Caco-2 (cell line): ENCODE data around the gene GPR25. TPM values are rescaled to one million over a fixed set of nuclear protein-coding genes. Genes with fewer than 3 reads are reported as not detected.

Experiments
- BruUV-seq: library from RNA; stranded (reverse); fragments of 400-500 nt; replicated peaks from 2 replicates; lab custom pipeline; 2021; lab: Mats Ljungman, UMichigan
- CTCF ChIA-PET: fragments of 300-600 bp; sonication (Branson Sonifier 250); formaldehyde crosslinking; loops from one replicate; lab custom pipeline; 2022; ENCODE audit warnings: antibody characterized with exemption; lab: Charles Lee
- POLR2A ChIA-PET: fragments of 300-600 bp; sonication (Branson Sonifier 250); formaldehyde crosslinking; loops from one replicate; lab custom pipeline; 2022; ENCODE audit warnings: antibody characterized with exemption; lab: Charles Lee
- DNase-seq, 2 experiments: peaks; one replicate each; pipeline versions ENCODE4 v3.0.0 to v3.0.0-alpha.2; 2020 to 2022
- H3K27me3 ChIP-seq: replicated peaks from 2 replicates; pipeline ENCODE4 v1.6.0; 2011; ENCODE audit warnings: low read length; ENCODE audit not compliant: control insufficient read depth, insufficient read depth
- H3K36me3 ChIP-seq: 2 replicates; pipeline ENCODE4 v1.5.1; 2011; ENCODE audit warnings: low read length; ENCODE audit not compliant: control insufficient read depth, insufficient read depth
- H3K4me1 ChIP-seq: fragments of 250-450 bp; sonication (Bioruptor Pico); 2 replicates; pipeline ENCODE4 v1.5.1; 2020; ENCODE audit warnings: mild to moderate bottlenecking
- H3K4me3 ChIP-seq: 2 replicates; pipeline ENCODE4 v1.5.1; 2011; ENCODE audit warnings: low read depth, mild to moderate bottlenecking, control low read depth, low read length
- H3K9me3 ChIP-seq: fragments of 250-450 bp; sonication (Bioruptor Pico); 2 replicates; pipeline ENCODE4 v1.5.1; 2020; ENCODE audit warnings: mild to moderate bottlenecking, moderate library complexity
- H3K27ac Mint-ChIP-seq: one replicate; pipeline ENCODE4 v1.8.0; 2022; ENCODE audit warnings: mixed read lengths; ENCODE audit not compliant: unreplicated experiment
- H3K27me3 Mint-ChIP-seq: one replicate; pipeline ENCODE4 v1.8.0; 2022; ENCODE audit warnings: mixed read lengths; ENCODE audit not compliant: insufficient read depth, unreplicated experiment
- H3K36me3 Mint-ChIP-seq: one replicate; pipeline ENCODE4 v1.8.0; 2022; ENCODE audit warnings: mild to moderate bottlenecking, mixed read lengths; ENCODE audit not compliant: insufficient read depth, unreplicated experiment
- H3K4me1 Mint-ChIP-seq: one replicate; pipeline ENCODE4 v1.8.0; 2022; ENCODE audit warnings: low read depth, mixed read lengths; ENCODE audit not compliant: unreplicated experiment
- H3K4me3 Mint-ChIP-seq: one replicate; pipeline ENCODE4 v1.8.0; 2022; ENCODE audit warnings: mild to moderate bottlenecking, moderate library complexity, mixed read lengths; ENCODE audit not compliant: unreplicated experiment
- H3K9me3 Mint-ChIP-seq: one replicate; pipeline ENCODE4 v1.8.0; 2022; ENCODE audit warnings: mixed read lengths; ENCODE audit not compliant: unreplicated experiment
- intact Hi-C: fragments of 100-400 bp; cut with micrococcal nuclease; formaldehyde crosslinking; loops from one replicate; pipeline ENCODE4 v1.10.0; 2022; ENCODE audit not compliant: unreplicated experiment
- total RNA-seq: library from RNA; stranded (reverse); gene quantifications from 2 replicates; pipeline ENCODE4 v1.2.3, GENCODE V29; 2022
- TF ChIP-seq, protein P1 (sequence below), 2 experiments: fragments of 200-600 bp in 1 of 2; IDR thresholded peaks; 1 replicate in 1 of 2; 2 replicates in 1 of 2; pipeline versions ENCODE4 v1.5.1 to v1.8.0; 2011 to 2022; ENCODE audit warnings: antibody characterized with exemption in 1 of 2, control low read depth in 1 of 2, inconsistent platforms in 1 of 2, low read depth in 1 of 2, low read length in 1 of 2, mild to moderate bottlenecking in 1 of 2, moderate library complexity in 1 of 2; ENCODE audit not compliant: insufficient read depth in 1 of 2, severe bottlenecking in 1 of 2, unreplicated experiment in 1 of 2

The GPR25 gene
- total RNA-seq, 1 experiment from 2014 or later = not detected

DNA sequence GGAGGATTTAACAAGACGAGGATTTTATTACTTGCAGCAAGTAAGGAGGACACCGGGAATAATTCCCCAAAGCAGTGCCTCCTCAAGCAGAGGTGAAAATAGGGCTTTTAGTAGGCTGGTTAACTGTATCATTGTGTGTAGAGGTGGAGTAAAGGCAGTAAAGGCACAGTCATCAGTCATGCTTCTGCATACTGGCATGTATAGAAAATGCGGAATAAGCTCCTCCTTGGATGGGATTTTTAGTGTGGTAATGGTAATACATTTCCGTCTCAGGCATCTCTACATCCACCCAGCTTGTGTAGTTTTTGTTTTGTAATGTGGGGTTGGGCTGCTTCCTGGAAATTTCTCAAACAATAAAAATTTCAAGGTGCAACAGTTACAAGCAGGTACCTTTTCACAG, 27.4 kb upstream of the GPR25 start:
- Histone ChIP-seq H3K4me1 (no peaks in the 10 kb centered on the region), H3K36me3 (no peaks in the 10 kb centered on the region; the same call in 1 of the 2 replicates), H3K4me3 (no peak overlapping the region), H3K27me3 (no peaks in the 10 kb centered on the region), H3K9me3 (no peaks in the 10 kb centered on the region)
- DNase-seq = no peak
- Mint-ChIP-seq H3K4me3 (no peak overlapping the region), H3K36me3 (peaks cover 34% of the 10 kb centered on the region), H3K4me1 (no peaks in the 10 kb centered on the region), H3K27ac (no peak overlapping the region), H3K9me3 (no peaks in the 10 kb centered on the region), H3K27me3 (no peaks in the 10 kb centered on the region)
- intact Hi-C loops = no loop called here
- TF ChIP-seq, protein P1, sequence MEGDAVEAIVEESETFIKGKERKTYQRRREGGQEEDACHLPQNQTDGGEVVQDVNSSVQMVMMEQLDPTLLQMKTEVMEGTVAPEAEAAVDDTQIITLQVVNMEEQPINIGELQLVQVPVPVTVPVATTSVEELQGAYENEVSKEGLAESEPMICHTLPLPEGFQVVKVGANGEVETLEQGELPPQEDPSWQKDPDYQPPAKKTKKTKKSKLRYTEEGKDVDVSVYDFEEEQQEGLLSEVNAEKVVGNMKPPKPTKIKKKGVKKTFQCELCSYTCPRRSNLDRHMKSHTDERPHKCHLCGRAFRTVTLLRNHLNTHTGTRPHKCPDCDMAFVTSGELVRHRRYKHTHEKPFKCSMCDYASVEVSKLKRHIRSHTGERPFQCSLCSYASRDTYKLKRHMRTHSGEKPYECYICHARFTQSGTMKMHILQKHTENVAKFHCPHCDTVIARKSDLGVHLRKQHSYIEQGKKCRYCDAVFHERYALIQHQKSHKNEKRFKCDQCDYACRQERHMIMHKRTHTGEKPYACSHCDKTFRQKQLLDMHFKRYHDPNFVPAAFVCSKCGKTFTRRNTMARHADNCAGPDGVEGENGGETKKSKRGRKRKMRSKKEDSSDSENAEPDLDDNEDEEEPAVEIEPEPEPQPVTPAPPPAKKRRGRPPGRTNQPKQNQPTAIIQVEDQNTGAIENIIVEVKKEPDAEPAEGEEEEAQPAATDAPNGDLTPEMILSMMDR (IDR thresholded peaks at IDR 0.05; ENCODE audit: insufficient read depth in 1 of 2, low read depth in 1 of 2, low read length in 1 of 2, severe bottlenecking in 1 of 2, unreplicated experiment in 1 of 2) = no peak
- ChIA-PET CTCF (no interaction called here), POLR2A (no interaction called here)
- no TSS peak for BruUV-seq

DNA sequence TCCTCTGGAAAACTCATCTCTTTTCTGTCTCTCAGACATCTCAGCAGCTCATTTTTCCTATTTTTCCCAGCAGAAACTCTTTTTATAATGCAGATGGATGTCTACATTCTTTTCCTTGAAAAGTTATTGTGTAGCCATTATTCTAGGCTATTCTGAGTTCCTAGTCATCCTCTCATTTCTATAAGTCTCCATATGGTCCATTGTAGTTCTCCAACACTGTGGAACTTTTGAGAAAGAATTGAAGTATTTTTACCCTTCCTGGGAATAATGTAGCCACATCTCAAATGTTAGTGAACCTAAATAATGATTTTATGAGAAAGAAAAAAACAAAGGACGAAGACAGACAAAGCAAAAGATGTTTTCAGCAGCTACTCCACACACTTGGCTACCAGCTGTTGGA, 26.4 kb upstream of the GPR25 start:
- intact Hi-C loops = no loop called here
- CTCF ChIA-PET = no interaction called here
- H3K4me1 Mint-ChIP-seq = no peaks in the 10 kb centered on the region

DNA sequence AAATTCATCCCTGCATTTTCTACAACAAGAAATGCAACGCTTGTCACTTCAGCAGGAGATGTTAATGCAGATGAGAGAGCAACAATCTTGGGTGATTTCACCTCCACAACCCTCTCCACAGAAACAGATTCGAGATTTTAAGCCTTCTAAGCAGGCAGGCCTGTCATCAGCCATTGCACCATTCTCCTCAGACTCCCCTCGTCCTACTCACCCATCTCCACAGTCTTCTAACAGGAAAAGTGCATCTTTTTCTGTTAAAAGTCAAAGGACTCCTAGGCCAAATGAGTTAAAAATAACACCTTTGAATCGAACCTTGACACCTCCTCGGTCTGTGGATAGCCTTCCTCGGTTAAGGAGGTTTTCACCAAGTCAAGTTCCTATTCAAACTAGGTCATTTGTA, 23.4 kb upstream of the GPR25 start:
- H3K4me3 Mint-ChIP-seq = no peak overlapping the region
- no TSS peak for BruUV-seq

More for the DNA sequence above, 26.4 kb upstream of the GPR25 start:
- no peak overlapping the region for H3K4me3 ChIP-seq
- no peaks in the 10 kb centered on the region for H3K9me3 Mint-ChIP-seq
- no peaks in the 10 kb centered on the region for H3K4me1 ChIP-seq
- no peaks in the 10 kb centered on the region for H3K27me3 Mint-ChIP-seq
- TF ChIP-seq, protein P1 (IDR thresholded peaks at IDR 0.05; ENCODE audit: insufficient read depth in 1 of 2, low read depth in 1 of 2, low read length in 1 of 2, severe bottlenecking in 1 of 2, unreplicated experiment in 1 of 2) = no peak
- DNase-seq = no peak
- no peaks in the 10 kb centered on the region for H3K27me3 ChIP-seq
- no peaks in the 10 kb centered on the region; the same call in 1 of the 2 replicates for H3K36me3 ChIP-seq
- POLR2A ChIA-PET = no interaction called here
- BruUV-seq = no TSS peak
- no peak overlapping the region for H3K4me3 Mint-ChIP-seq
- H3K9me3 ChIP-seq = no peaks in the 10 kb centered on the region
- no peak overlapping the region for H3K27ac Mint-ChIP-seq
- peaks cover 42% of the 10 kb centered on the region for H3K36me3 Mint-ChIP-seq

More for the DNA sequence above, 23.4 kb upstream of the GPR25 start:
- Mint-ChIP-seq H3K27me3 (no peaks in the 10 kb centered on the region), H3K9me3 (no peaks in the 10 kb centered on the region), H3K27ac (no peak overlapping the region), H3K36me3 (peaks cover 57% of the 10 kb centered on the region), H3K4me1 (no peaks in the 10 kb centered on the region)
- Histone ChIP-seq H3K27me3 (no peaks in the 10 kb centered on the region), H3K4me1 (no peaks in the 10 kb centered on the region), H3K36me3 (no peaks in the 10 kb centered on the region; the same call in 1 of the 2 replicates), H3K4me3 (no peak overlapping the region), H3K9me3 (no peaks in the 10 kb centered on the region)
- POLR2A ChIA-PET = no interaction called here
- no peak for DNase-seq
- CTCF ChIA-PET = no interaction called here
- TF ChIP-seq, protein P1 (IDR thresholded peaks at IDR 0.05; ENCODE audit: insufficient read depth in 1 of 2, low read depth in 1 of 2, low read length in 1 of 2, severe bottlenecking in 1 of 2, unreplicated experiment in 1 of 2) = no peak
- intact Hi-C loops = no loop called here
